Neural cell (in vitro differentiated cells): ENCODE measurements around the gene MYBL2.

Experiments
- EP300 ChIP-seq: fragments of 450-650 bp; conservative IDR thresholded peaks from 2 replicates; pipeline ENCODE4 v1.6.1; 2014; ENCODE audit warnings: antibody characterized with exemption, mild to moderate bottlenecking, moderate library complexity; ENCODE audit not compliant: poor library complexity, severe bottlenecking
- EZH2 ChIP-seq: fragments of 200-600, 300-800 bp; shearing (Covaris generic), sonication (generic); IDR thresholded peaks from 2 replicates; pipeline ENCODE4 v1.6.1; 2014; ENCODE audit warnings: antibody characterized with exemption, low read length, borderline replicate concordance, mild to moderate bottlenecking; ENCODE audit not compliant: insufficient read depth, poor library complexity, severe bottlenecking
- RAD21 ChIP-seq: fragments of 450-650 bp; conservative IDR thresholded peaks from 2 replicates; pipeline ENCODE4 v1.6.1; 2014; ENCODE audit warnings: antibody characterized with exemption, mild to moderate bottlenecking, moderate library complexity
- SMC3 ChIP-seq: fragments of 450-650 bp; conservative IDR thresholded peaks from 2 replicates; pipeline ENCODE4 v1.6.1; 2014; ENCODE audit warnings: antibody characterized with exemption, mild to moderate bottlenecking, moderate library complexity; ENCODE audit not compliant: poor library complexity
- TAF1 ChIP-seq: IDR thresholded peaks from 2 replicates; pipeline ENCODE4 v1.6.1; 2012; ENCODE audit warnings: low read depth
- TF ChIP-seq, protein P1 (sequence below): fragments of 450-650 bp; IDR thresholded peaks from 2 replicates; pipeline ENCODE4 v1.5.1; 2014; ENCODE audit warnings: antibody characterized with exemption, mild to moderate bottlenecking, moderate library complexity; ENCODE audit not compliant: poor library complexity, severe bottlenecking

DNA sequence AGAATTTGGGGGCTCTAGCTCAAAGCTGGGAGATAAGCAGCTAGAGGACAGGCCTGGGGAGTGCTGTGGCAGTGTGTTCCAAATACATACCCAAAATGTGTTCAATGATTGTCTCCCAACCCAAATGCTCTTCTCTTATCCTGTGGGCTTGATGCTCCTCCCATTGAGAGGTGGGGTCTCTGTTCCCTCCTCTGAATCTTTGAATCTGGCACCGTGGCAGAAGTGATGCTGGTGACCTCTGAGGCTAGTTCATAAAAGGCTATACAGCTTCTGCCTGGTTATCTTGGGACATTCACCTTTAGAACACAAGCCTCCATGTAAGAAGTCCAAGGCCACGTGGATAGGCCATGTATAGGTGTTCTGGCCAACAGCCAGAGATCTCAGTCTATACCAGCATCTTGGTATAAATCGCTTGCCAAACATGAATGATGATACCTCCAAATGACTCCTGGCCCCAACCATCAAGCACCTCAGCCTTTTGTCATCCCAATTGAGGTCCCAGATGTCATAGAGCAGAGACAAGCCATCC, 15.9 kb upstream of the MYBL2 start:
- TF ChIP-seq, protein P1, sequence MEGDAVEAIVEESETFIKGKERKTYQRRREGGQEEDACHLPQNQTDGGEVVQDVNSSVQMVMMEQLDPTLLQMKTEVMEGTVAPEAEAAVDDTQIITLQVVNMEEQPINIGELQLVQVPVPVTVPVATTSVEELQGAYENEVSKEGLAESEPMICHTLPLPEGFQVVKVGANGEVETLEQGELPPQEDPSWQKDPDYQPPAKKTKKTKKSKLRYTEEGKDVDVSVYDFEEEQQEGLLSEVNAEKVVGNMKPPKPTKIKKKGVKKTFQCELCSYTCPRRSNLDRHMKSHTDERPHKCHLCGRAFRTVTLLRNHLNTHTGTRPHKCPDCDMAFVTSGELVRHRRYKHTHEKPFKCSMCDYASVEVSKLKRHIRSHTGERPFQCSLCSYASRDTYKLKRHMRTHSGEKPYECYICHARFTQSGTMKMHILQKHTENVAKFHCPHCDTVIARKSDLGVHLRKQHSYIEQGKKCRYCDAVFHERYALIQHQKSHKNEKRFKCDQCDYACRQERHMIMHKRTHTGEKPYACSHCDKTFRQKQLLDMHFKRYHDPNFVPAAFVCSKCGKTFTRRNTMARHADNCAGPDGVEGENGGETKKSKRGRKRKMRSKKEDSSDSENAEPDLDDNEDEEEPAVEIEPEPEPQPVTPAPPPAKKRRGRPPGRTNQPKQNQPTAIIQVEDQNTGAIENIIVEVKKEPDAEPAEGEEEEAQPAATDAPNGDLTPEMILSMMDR, result no peak
- TF ChIP-seq EP300 (no peak), TAF1 (no peak), RAD21 (no peak), EZH2 (no peak), SMC3 (no peak)
